ENCODE results near the gene POLG2.

DNA sequence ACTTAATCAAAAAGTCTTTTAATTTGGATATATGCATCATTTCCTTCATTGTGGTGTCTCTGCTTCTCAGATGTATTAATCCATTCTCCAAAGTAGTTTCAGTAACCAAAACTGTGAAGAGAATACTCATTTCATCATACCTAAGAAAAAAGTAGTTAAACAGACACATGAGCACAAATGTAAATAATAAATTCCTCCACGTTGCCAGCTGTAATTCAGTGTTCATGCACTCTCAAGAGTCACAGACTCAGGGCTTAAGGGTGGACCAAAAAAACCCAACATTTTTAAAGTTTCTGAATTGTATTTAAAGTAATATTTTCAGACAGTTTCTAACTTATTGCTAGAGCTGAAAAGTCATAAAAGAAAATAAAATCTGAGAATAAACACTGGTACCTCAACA, 19.0 kb downstream of the POLG2 start:
- TF ChIP-seq EP300 (IDR thresholded peaks at IDR 0.05; ENCODE audit: low read depth) (no peak), CTCF (IDR thresholded peaks at IDR 0.05) (no peak), POLR2AphosphoS5 (IDR thresholded peaks at IDR 0.05) (no peak), POLR2A (IDR thresholded peaks at IDR 0.05) (no peak)
